HG03159 (cell line): ENCODE results near the gene WBP1L.
A peak's percentile ranks its signal among the peaks of the same experiment; 100 is the strongest.
"Not testable (repeated sequence)": the region's sequence is repeated elsewhere in the genome, so short reads cannot be mapped to it uniquely, and the experiment has no call there.

Experiments used
- ATAC-seq: cut with Tn5 transposase; IDR thresholded peaks from one replicate; pipeline ENCODE4 v1.9.1; 2021; ENCODE audit warnings: mild to moderate bottlenecking, moderate library complexity; ENCODE audit not compliant: unreplicated experiment

WBP1L gene

GRCh38 chr10:102743588-102744373, at the start of gene WBP1L:
TSS of gene WBP1L (plus strand) at chr10:102743948. CDS start at chr10:102744054, 106 bp downstream.
- peak; percentile 98 for ATAC-seq

GRCh38 chr10:102695401-102695800, 48.3 kb upstream of the WBP1L start:
- not testable (repeated sequence) for ATAC-seq

GRCh38 chr10:102696736-102697135, 47.0 kb upstream of the WBP1L start:
- ATAC-seq = no peak

- no peak for ATAC-seq
Measured at GRCh38 chr10:102698894-102699293, 44.9 kb upstream of the WBP1L start.

GRCh38 chr10:102701272-102701671, 42.5 kb upstream of the WBP1L start:
- no peak for ATAC-seq

GRCh38 chr10:102701796-102702195, 42.0 kb upstream of the WBP1L start:
- ATAC-seq = no peak

- no peak for ATAC-seq
Measured at GRCh38 chr10:102702742-102703141, 41.0 kb upstream of the WBP1L start.

GRCh38 chr10:102704915-102705314, 38.8 kb upstream of the WBP1L start:
- no peak for ATAC-seq

GRCh38 chr10:102705531-102705930, 38.2 kb upstream of the WBP1L start:
- no peak for ATAC-seq

- ATAC-seq = no peak
Measured at GRCh38 chr10:102710609-102711008, 33.1 kb upstream of the WBP1L start.

GRCh38 chr10:102712089-102712488, 31.7 kb upstream of the WBP1L start:
- no peak for ATAC-seq

GRCh38 chr10:102712843-102713538, 30.8 kb upstream of the WBP1L start:
- ATAC-seq = no peak

- ATAC-seq = no peak
Measured at GRCh38 chr10:102713539-102713813, 30.3 kb upstream of the WBP1L start.

GRCh38 chr10:102713814-102714620, 29.7 kb upstream of the WBP1L start, which contains the start of gene ARL3:
TSS of gene ARL3 (minus strand) at chr10:102714397. CDS start at chr10:102714275, 122 bp downstream.
- peak; percentile 80 for ATAC-seq

- peak; percentile 26 for ATAC-seq
Measured at GRCh38 chr10:102714621-102715455, 28.9 kb upstream of the WBP1L start, which contains the start of gene SFXN2. TSS of gene SFXN2 (plus strand) at chr10:102714636. CDS start at chr10:102726637, 12,001 bp downstream.

- ATAC-seq = no peak
Measured at GRCh38 chr10:102715880-102716279, 27.9 kb upstream of the WBP1L start.

- ATAC-seq = not testable (repeated sequence)
Measured at GRCh38 chr10:102716900-102717565, 26.7 kb upstream of the WBP1L start.

GRCh38 chr10:102718220-102718619, 25.5 kb upstream of the WBP1L start:
- no peak for ATAC-seq

GRCh38 chr10:102720337-102720736, 23.4 kb upstream of the WBP1L start:
- no peak for ATAC-seq

GRCh38 chr10:102720775-102721301, 22.9 kb upstream of the WBP1L start:
- no peak for ATAC-seq
